ENCODE results near the gene DNAH2. TPM values are rescaled to one million over a fixed set of nuclear protein-coding genes. Genes with fewer than 3 reads are reported as not detected.

Gene DNAH2
- total and polyA plus RNA-seq, 2 of the 8 experiments (the other 6 are each of a cell fraction or from before 2014, with no cell fraction given) = 0.13 to 0.18 TPM

DNA sequence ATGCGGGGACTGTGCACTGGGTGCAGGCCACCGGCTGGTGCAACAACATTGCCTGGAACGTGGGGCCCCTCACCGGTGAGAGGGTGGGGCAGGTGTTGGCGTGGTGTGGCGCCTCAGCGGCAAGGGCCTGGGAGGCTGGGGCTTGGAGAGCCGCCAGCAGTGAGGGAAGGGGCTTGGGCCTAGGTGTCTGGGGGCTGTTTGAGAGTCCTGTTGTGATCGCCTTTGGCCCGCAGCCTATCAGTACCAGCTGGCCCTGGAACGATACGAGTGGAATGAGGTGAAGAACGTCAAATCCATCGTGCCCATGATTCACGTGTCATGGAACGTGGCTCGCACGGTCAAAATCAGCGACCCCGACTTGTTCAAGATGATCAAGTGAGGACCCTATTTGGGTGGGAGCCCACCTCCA, 134.7 kb downstream of the DNAH2 start (continued):
- TF ChIP-seq, protein P1, sequence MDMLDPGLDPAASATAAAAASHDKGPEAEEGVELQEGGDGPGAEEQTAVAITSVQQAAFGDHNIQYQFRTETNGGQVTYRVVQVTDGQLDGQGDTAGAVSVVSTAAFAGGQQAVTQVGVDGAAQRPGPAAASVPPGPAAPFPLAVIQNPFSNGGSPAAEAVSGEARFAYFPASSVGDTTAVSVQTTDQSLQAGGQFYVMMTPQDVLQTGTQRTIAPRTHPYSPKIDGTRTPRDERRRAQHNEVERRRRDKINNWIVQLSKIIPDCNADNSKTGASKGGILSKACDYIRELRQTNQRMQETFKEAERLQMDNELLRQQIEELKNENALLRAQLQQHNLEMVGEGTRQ (IDR thresholded peaks at IDR 0.05; ENCODE audit: low read length) = no peak
- TF ChIP-seq HDAC2 (IDR thresholded peaks at IDR 0.05; ENCODE audit: borderline replicate concordance in 1 of 2, low read depth in 2 of 2, low read length in 2 of 2) (no peak), NANOG (IDR thresholded peaks at IDR 0.05; ENCODE audit: insufficient read depth, low read depth, low read length, poor library complexity, severe bottlenecking) (no peak)
